PC-3 (cell line): ENCODE data around the gene ZMIZ1. TPM values are rescaled to one million over a fixed set of nuclear protein-coding genes. Genes with fewer than 3 reads are reported as not detected.
"Not testable (repeated sequence)": the region's sequence is repeated elsewhere in the genome, so short reads cannot be mapped to it uniquely, and the experiment has no call there.

Experiments used
- ATAC-seq: fragments of 200-7000 bp; cut with Tn5 transposase; 2 replicates; pipeline ENCODE4 v1.9.1; 2020; ENCODE audit warnings: mild to moderate bottlenecking, moderate library complexity
- BruUV-seq: library from RNA; stranded (reverse); fragments of 400-500 nt; replicated peaks from 2 replicates; lab custom pipeline; 2021; lab: Mats Ljungman, UMichigan
- CTCF ChIA-PET: fragments of 300-600 bp; sonication (Branson Sonifier 250); formaldehyde crosslinking; loops from one replicate; lab custom pipeline; 2022; ENCODE audit warnings: antibody characterized with exemption; lab: Charles Lee
- POLR2A ChIA-PET: fragments of 300-600 bp; sonication (Branson Sonifier 250); formaldehyde crosslinking; loops from one replicate; lab custom pipeline; 2022; ENCODE audit warnings: antibody characterized with exemption; ENCODE audit not compliant: unreplicated experiment; lab: Charles Lee
- DNase-seq: peaks from one replicate; pipeline ENCODE4 v3.0.0-alpha.2; 2015
- H2AFZ ChIP-seq: fragments of 300-600 bp; sonication (generic); 2 replicates; pipeline ENCODE4 v1.6.0; 2016; ENCODE audit warnings: antibody characterized with exemption, low read length
- H3F3A ChIP-seq: fragments of 300-600 bp; sonication (generic); one replicate; pipeline ENCODE4 v1.6.0; 2017; ENCODE audit warnings: antibody characterized with exemption, low read length, control low read depth, mild to moderate bottlenecking; ENCODE audit not compliant: unreplicated experiment
- H3K27ac ChIP-seq: fragments of 300-600 bp; sonication (generic); 2 replicates; pipeline ENCODE4 v1.5.1; 2016; ENCODE audit warnings: mild to moderate bottlenecking, low read length
- H3K27me3 ChIP-seq: fragments of 300-600 bp; sonication (generic); 2 replicates; pipeline ENCODE4 v1.6.1; 2016; ENCODE audit warnings: low read length, mixed read lengths
- H3K36me3 ChIP-seq: fragments of 300-600 bp; sonication (generic); 2 replicates; pipeline ENCODE4 v1.6.1; 2016; ENCODE audit warnings: low read depth, mixed run types, low read length, mixed read lengths
- H3K4me1 ChIP-seq: fragments of 300-600 bp; sonication (generic); 2 replicates; pipeline ENCODE4 v1.5.1; 2016; ENCODE audit warnings: low read length; ENCODE audit not compliant: insufficient read depth
- H3K4me2 ChIP-seq: fragments of 300-600 bp; sonication (generic); 2 replicates; pipeline ENCODE4 v1.6.0; 2016; ENCODE audit warnings: low read length
- H3K4me3 ChIP-seq: fragments of 300-600 bp; sonication (generic); 2 replicates; pipeline ENCODE4 v1.5.1; 2016; ENCODE audit warnings: mild to moderate bottlenecking, low read length, mixed read lengths
- H3K79me2 ChIP-seq: fragments of 300-600 bp; sonication (generic); 2 replicates; pipeline ENCODE4 v1.6.1; 2017; ENCODE audit warnings: low read length, mixed read lengths
- H3K9ac ChIP-seq: fragments of 300-600 bp; sonication (generic); 2 replicates; pipeline ENCODE4 v1.6.0; 2016; ENCODE audit warnings: mild to moderate bottlenecking, low read length
- H3K9me2 ChIP-seq: fragments of 300-600 bp; sonication (generic); replicated peaks from 2 replicates; pipeline ENCODE4 v1.6.1; 2016; ENCODE audit warnings: mixed run types, low read length, mixed read lengths
- H3K9me3 ChIP-seq: fragments of 300-600 bp; sonication (generic); 2 replicates; pipeline ENCODE4 v1.6.1; 2016; ENCODE audit warnings: low read length, mixed read lengths
- H4K20me1 ChIP-seq: fragments of 300-600 bp; sonication (generic); 2 replicates; pipeline ENCODE4 v1.6.1; 2016; ENCODE audit warnings: low read length, mixed read lengths
- EZH2 ChIP-seq: fragments of 300-600 bp; sonication (generic); IDR thresholded peaks from one replicate; pipeline ENCODE4 v1.6.1; 2017; ENCODE audit warnings: antibody characterized with exemption, mild to moderate bottlenecking, low read length; ENCODE audit not compliant: unreplicated experiment
- EZH2phosphoT487 ChIP-seq: fragments of 300-600 bp; sonication (generic); IDR thresholded peaks from 2 replicates; pipeline ENCODE4 v1.6.1; 2018; ENCODE audit warnings: mild to moderate bottlenecking, antibody characterized with exemption, low read length, borderline replicate concordance
- intact Hi-C: fragments of 100-400 bp; cut with micrococcal nuclease; formaldehyde crosslinking; loops from 2 replicates; pipeline ENCODE4 v1.9.0; 2023
- total RNA-seq: library from RNA; depleted of rRNA; stranded (reverse); fragments of >200 nt; gene quantifications from 2 replicates; pipeline ENCODE4 v1.2.3, GENCODE V29; 2014
- TF ChIP-seq, protein P1 (sequence below): fragments of 300-600 bp; sonication (generic); conservative IDR thresholded peaks from 2 replicates; pipeline ENCODE4 v1.5.1; 2017; ENCODE audit warnings: antibody characterized with exemption, low read depth, mild to moderate bottlenecking, low read length

Gene ZMIZ1
- total RNA-seq, 1 experiment from 2014 or later: 55.4 TPM

DNA sequence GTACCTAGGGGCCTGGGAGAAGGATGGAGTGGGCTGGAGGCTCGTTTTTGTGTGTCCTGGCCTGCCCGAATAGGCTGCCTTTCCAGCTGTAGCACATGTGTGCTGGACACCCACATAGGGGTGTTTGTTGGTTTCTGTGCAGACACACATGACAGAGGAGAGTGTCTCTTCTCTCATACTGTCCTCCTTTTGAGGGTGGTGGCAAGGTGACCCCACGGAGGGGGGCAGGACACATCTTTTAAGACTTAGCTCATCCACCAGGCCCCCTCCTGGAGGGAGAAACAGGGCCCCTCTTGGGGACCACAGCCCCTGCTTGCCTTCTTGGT lies 206.3 kb downstream of the ZMIZ1 start:
- H3K36me3 ChIP-seq: peaks cover 7% of the 10 kb centered on the region; the same call in 1 of the 2 replicates
- H3K9me3 ChIP-seq: no peaks in the 10 kb centered on the region
- H3K4me1 ChIP-seq: no peaks in the 10 kb centered on the region
- H3K79me2 ChIP-seq: no peaks in the 10 kb centered on the region
- no peak for DNase-seq
- CTCF ChIA-PET: no interaction called here
- H2AFZ ChIP-seq: no peak overlapping the region
- POLR2A ChIA-PET: no interaction called here
- intact Hi-C loops: no loop called here
- no peak overlapping the region for H3K4me3 ChIP-seq
- no TSS peak for BruUV-seq
- H3K27me3 ChIP-seq: no peaks in the 10 kb centered on the region
- H3F3A ChIP-seq: no peaks in the 10 kb centered on the region
- no peaks in the 10 kb centered on the region for H4K20me1 ChIP-seq
- H3K27ac ChIP-seq: no peak overlapping the region
- no peak overlapping the region for H3K4me2 ChIP-seq
- no peaks in the 10 kb centered on the region for H3K9me2 ChIP-seq
- no peak overlapping the region for H3K9ac ChIP-seq
- no peak for TF ChIP-seq EZH2
- TF ChIP-seq, protein P1, sequence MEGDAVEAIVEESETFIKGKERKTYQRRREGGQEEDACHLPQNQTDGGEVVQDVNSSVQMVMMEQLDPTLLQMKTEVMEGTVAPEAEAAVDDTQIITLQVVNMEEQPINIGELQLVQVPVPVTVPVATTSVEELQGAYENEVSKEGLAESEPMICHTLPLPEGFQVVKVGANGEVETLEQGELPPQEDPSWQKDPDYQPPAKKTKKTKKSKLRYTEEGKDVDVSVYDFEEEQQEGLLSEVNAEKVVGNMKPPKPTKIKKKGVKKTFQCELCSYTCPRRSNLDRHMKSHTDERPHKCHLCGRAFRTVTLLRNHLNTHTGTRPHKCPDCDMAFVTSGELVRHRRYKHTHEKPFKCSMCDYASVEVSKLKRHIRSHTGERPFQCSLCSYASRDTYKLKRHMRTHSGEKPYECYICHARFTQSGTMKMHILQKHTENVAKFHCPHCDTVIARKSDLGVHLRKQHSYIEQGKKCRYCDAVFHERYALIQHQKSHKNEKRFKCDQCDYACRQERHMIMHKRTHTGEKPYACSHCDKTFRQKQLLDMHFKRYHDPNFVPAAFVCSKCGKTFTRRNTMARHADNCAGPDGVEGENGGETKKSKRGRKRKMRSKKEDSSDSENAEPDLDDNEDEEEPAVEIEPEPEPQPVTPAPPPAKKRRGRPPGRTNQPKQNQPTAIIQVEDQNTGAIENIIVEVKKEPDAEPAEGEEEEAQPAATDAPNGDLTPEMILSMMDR: no peak
- TF ChIP-seq EZH2phosphoT487: no peak
- ATAC-seq: no peak

DNA sequence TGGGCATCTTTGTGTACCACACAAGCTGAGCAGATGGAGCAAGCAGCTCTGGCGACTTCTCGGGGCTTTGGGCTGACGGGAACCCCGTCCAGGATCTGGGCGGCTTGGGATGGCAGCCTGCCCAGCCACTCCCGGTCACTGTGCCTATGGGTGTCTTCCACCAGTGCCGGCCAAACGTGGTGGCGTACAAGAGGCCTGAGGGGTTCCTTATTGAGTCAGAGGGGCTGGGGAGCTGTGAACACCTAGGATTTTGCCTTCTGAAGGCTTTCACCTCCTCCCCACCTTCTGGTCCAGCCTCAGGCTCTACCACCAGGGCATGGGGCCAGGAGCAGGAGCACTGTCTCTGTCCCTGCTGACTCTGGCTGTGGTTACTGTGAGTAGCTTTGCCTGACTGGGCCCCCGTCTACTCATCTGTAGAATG lies 206.7 kb downstream of the ZMIZ1 start:
- no peak overlapping the region for H2AFZ ChIP-seq
- H3K4me1 ChIP-seq: no peaks in the 10 kb centered on the region
- ATAC-seq (no peak), DNase-seq (no peak)
- no peak for TF ChIP-seq EZH2
- no peak for TF ChIP-seq EZH2phosphoT487
- TF ChIP-seq, protein P1: no peak
- H4K20me1 ChIP-seq: no peaks in the 10 kb centered on the region
- BruUV-seq: no TSS peak
- POLR2A ChIA-PET: interaction anchor here (0.6 kb wide), 1 partner anchor 792 kb away, joined by 6 read pairs; no protein-coding TSS in a partner anchor
- H3F3A ChIP-seq: no peaks in the 10 kb centered on the region
- H3K4me2 ChIP-seq: no peak overlapping the region
- intact Hi-C loops: no loop called here
- H3K27me3 ChIP-seq: no peaks in the 10 kb centered on the region
- no peak overlapping the region for H3K9ac ChIP-seq
- peaks cover 6% of the 10 kb centered on the region; the same call in 1 of the 2 replicates for H3K36me3 ChIP-seq
- no peaks in the 10 kb centered on the region for H3K9me3 ChIP-seq
- H3K27ac ChIP-seq: no peak overlapping the region
- H3K79me2 ChIP-seq: no peaks in the 10 kb centered on the region
- H3K9me2 ChIP-seq: no peaks in the 10 kb centered on the region
- CTCF ChIA-PET: no interaction called here
- H3K4me3 ChIP-seq: no peak overlapping the region

DNA sequence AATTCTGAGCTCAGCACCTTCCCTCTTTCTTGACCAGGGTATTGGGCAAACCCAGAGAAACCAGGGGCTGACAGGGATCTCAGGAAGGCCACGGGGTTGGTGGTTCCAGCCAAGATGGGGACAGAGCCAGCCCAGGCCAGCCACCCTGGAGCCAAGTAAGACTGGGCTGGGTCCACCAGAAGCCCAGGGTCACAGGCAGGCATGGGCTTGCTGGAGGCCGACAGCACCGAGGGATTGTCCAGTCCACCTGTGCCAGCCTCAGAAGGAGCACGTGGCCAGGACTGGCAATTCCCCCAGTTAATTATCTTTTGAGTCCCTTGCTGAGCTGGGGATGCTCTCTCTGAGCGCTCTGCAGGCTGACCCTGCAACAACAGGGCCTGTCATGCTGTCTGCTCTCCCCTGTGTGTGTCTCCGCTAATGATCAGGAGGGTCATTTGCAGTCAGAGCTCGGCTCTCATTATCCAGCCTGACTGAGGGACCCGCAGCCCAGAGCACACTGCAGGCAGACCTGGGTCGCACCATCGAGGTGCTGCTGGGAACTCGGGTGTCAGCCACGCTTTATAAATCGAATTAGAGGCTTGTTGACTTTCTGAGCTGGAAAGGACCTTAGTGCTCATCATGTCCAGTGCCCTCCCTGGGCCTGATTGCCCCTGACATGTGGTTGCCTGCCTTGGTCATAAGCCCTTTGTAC lies 209.0 kb downstream of the ZMIZ1 start:
- Histone ChIP-seq H3K4me3 (no peak overlapping the region), H3K36me3 (peaks cover 6% of the 10 kb centered on the region; the same call in 1 of the 2 replicates), H2AFZ (no peak overlapping the region), H3K27me3 (no peaks in the 10 kb centered on the region), H3K79me2 (no peaks in the 10 kb centered on the region), H4K20me1 (no peaks in the 10 kb centered on the region), H3K27ac (no peak overlapping the region), H3F3A (no peaks in the 10 kb centered on the region), H3K9me3 (no peaks in the 10 kb centered on the region), H3K4me1 (no peaks in the 10 kb centered on the region), H3K9ac (no peak overlapping the region), H3K4me2 (no peak overlapping the region), H3K9me2 (no peaks in the 10 kb centered on the region)
- TSS peak; percentile 4 for BruUV-seq
- POLR2A ChIA-PET: no interaction called here
- CTCF ChIA-PET: interaction anchor here (0.6 to 0.7 kb wide), 2 partner anchors 13 to 15 kb away, joined by 3 read pairs; no protein-coding TSS in a partner anchor
- ATAC-seq (no peak), DNase-seq (no peak)
- intact Hi-C loops: no loop called here
- TF ChIP-seq EZH2: no peak
- TF ChIP-seq, protein P1: no peak

DNA sequence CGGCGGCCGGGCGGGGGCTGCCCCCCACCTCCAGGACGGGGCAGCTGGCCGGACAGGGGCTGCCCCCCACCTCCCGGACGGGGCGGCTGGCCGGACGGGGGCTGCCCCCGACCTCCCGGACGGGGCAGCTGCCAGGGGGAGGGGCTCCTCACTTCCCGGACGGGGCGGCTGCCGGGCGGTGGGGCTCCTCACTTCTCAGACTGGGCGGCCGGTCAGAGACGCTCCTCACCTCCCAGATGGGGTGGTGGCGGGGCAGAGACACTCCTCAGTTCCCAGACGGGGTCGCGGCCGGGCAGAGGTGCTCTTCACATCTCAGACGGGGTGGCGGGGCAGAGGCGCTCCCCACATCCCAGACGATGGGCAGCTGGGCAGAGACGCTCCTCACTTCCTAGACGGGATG lies 210.3 kb downstream of the ZMIZ1 start:
- H4K20me1 ChIP-seq, H3K27ac ChIP-seq, H3F3A ChIP-seq, H3K79me2 ChIP-seq, H3K9me3 ChIP-seq, H3K9me2 ChIP-seq, DNase-seq, H3K36me3 ChIP-seq, H3K9ac ChIP-seq, CTCF ChIA-PET, H2AFZ ChIP-seq, H3K4me1 ChIP-seq, POLR2A ChIA-PET, ATAC-seq, H3K27me3 ChIP-seq, H3K4me2 ChIP-seq, H3K4me3 ChIP-seq, intact Hi-C loops, BruUV-seq: not testable (repeated sequence)
